NT2/D1 (cell line): ENCODE data around the gene PDHX.

Experiments used
- DNase-seq: peaks from one replicate; pipeline ENCODE4 v3.0.0-alpha.2; 2011; ENCODE audit warnings: low read depth, low spot score
- H3K27me3 ChIP-seq: 2 replicates; pipeline ENCODE4 v1.6.0; 2011; ENCODE audit warnings: mild to moderate bottlenecking; ENCODE audit not compliant: insufficient read length, insufficient read depth
- H3K36me3 ChIP-seq: 2 replicates; pipeline ENCODE4 v1.6.1; 2011; ENCODE audit warnings: mild to moderate bottlenecking, low read length, mixed read lengths; ENCODE audit not compliant: insufficient read depth, insufficient read length
- H3K4me1 ChIP-seq: 2 replicates; pipeline ENCODE4 v1.5.1; 2011; ENCODE audit not compliant: insufficient read depth, insufficient read length
- H3K4me3 ChIP-seq: 2 replicates; pipeline ENCODE4 v1.5.1; 2011; ENCODE audit warnings: low read depth; ENCODE audit not compliant: insufficient read length
- H3K9ac ChIP-seq: 2 replicates; pipeline ENCODE4 v1.6.0; 2011; ENCODE audit warnings: low read depth; ENCODE audit not compliant: insufficient read length
- H3K9me3 ChIP-seq: 2 replicates; pipeline ENCODE4 v1.5.1; 2011; ENCODE audit warnings: mild to moderate bottlenecking, low read length; ENCODE audit not compliant: insufficient read depth
- SUZ12 ChIP-seq: IDR thresholded peaks from 2 replicates; pipeline ENCODE4 v1.6.1; 2011; ENCODE audit not compliant: insufficient read length, insufficient read depth; ENCODE audit errors: extremely low read depth
- YY1 ChIP-seq: IDR thresholded peaks from 2 replicates; pipeline ENCODE4 v1.6.1; 2011; ENCODE audit not compliant: insufficient read length, insufficient read depth
- ZNF274 ChIP-seq: IDR thresholded peaks from 2 replicates; pipeline ENCODE4 v1.6.1; 2011; ENCODE audit warnings: mild to moderate bottlenecking, low read depth, low read length

Gene PDHX

GRCh38 chr11:34915136-34916014 is 1.0 kb upstream of the PDHX start:
- Histone ChIP-seq H3K36me3 (peaks cover 24% of the 10 kb centered on the region), H3K4me1 (no peaks in the 10 kb centered on the region), H3K9ac (peak overlapping the region; percentile 95), H3K4me3 (peak overlapping the region; percentile 88), H3K9me3 (peaks cover 6% of the 10 kb centered on the region; the same call in 1 of the 2 replicates), H3K27me3 (no peaks in the 10 kb centered on the region)
- peak; percentile 2 for DNase-seq
- TF ChIP-seq YY1 (no peak), SUZ12 (no peak), ZNF274 (no peak)

GRCh38 chr11:34916843-34917770 is 689 bp downstream of the PDHX start:
- Histone ChIP-seq H3K9me3 (peaks cover 6% of the 10 kb centered on the region; the same call in 1 of the 2 replicates), H3K9ac (peak overlapping the region; percentile 95), H3K36me3 (peaks cover 24% of the 10 kb centered on the region), H3K27me3 (no peaks in the 10 kb centered on the region), H3K4me1 (no peaks in the 10 kb centered on the region), H3K4me3 (peak overlapping the region; percentile 81)
- TF ChIP-seq YY1 (no peak), SUZ12 (no peak), ZNF274 (no peak)
- DNase-seq: peak; percentile 9

- H3K9ac ChIP-seq: no peak overlapping the region
- TF ChIP-seq YY1 (no peak), ZNF274 (no peak), SUZ12 (no peak)
- H3K27me3 ChIP-seq: no peaks in the 10 kb centered on the region
- no peak for DNase-seq
- H3K4me1 ChIP-seq: no peaks in the 10 kb centered on the region
- no peaks in the 10 kb centered on the region for H3K9me3 ChIP-seq
- no peak overlapping the region for H3K4me3 ChIP-seq
- peaks cover 5% of the 10 kb centered on the region for H3K36me3 ChIP-seq
Measured at GRCh38 chr11:34921156-34921555, 4.7 kb downstream of the PDHX start.

- Histone ChIP-seq H3K9ac (no peak overlapping the region), H3K4me3 (no peak overlapping the region), H3K27me3 (no peaks in the 10 kb centered on the region), H3K36me3 (peaks cover 3% of the 10 kb centered on the region), H3K4me1 (no peaks in the 10 kb centered on the region), H3K9me3 (no peaks in the 10 kb centered on the region)
- DNase-seq: no peak
- TF ChIP-seq YY1: no peak
- TF ChIP-seq SUZ12: no peak
- no peak for TF ChIP-seq ZNF274
Measured at GRCh38 chr11:34924714-34925113, 8.3 kb downstream of the PDHX start.

GRCh38 chr11:34926101-34926830 is 9.8 kb downstream of the PDHX start:
- no peak for DNase-seq
- no peaks in the 10 kb centered on the region for H3K9me3 ChIP-seq
- H3K9ac ChIP-seq: no peak overlapping the region
- H3K27me3 ChIP-seq: no peaks in the 10 kb centered on the region
- no peaks in the 10 kb centered on the region for H3K36me3 ChIP-seq
- no peak overlapping the region for H3K4me3 ChIP-seq
- no peaks in the 10 kb centered on the region for H3K4me1 ChIP-seq
- TF ChIP-seq SUZ12 (no peak), YY1 (no peak), ZNF274 (no peak)

GRCh38 chr11:34926831-34927132 is 10.4 kb downstream of the PDHX start:
- TF ChIP-seq ZNF274: no peak
- TF ChIP-seq SUZ12: no peak
- no peak for TF ChIP-seq YY1
- Histone ChIP-seq H3K9ac (no peak overlapping the region), H3K36me3 (no peaks in the 10 kb centered on the region), H3K27me3 (no peaks in the 10 kb centered on the region), H3K9me3 (no peaks in the 10 kb centered on the region), H3K4me3 (no peak overlapping the region), H3K4me1 (no peaks in the 10 kb centered on the region)
- DNase-seq: no peak
